HCT116 (cell line): ENCODE measurements around the gene MAP3K21. TPM values are rescaled to one million over a fixed set of nuclear protein-coding genes. Genes with fewer than 3 reads are reported as not detected.

ENCODE experiments used
- ATAC-seq: fragments of 200-7000 bp; cut with Tn5 transposase; 2 replicates; pipeline ENCODE4 v1.9.1; 2020; ENCODE audit warnings: mild to moderate bottlenecking, moderate library complexity
- BruUV-seq: library from RNA; stranded (reverse); fragments of 400-500 nt; replicated peaks from 2 replicates; lab custom pipeline; 2021; lab: Mats Ljungman, UMichigan
- CTCF ChIA-PET: fragments of 300-600 bp; sonication (Branson Sonifier 250); formaldehyde crosslinking; loops from one replicate; lab custom pipeline; 2021; ENCODE audit warnings: antibody characterized with exemption; lab: Charles Lee
- POLR2A ChIA-PET: fragments of 300-600, 350-600 bp; sonication (Branson Sonifier 250); formaldehyde crosslinking; loops from one replicate; lab custom pipeline; 2021; ENCODE audit warnings: antibody characterized with exemption; lab: Charles Lee
- RAD21 ChIA-PET, 2 experiments: fragments of 300-600 bp; sonication (Branson Sonifier 250); formaldehyde crosslinking; loops; one replicate each; lab custom pipeline; 2023; ENCODE audit warnings: low total read pairs in 2 of 2; ENCODE audit not compliant: uncharacterized antibody in 2 of 2, unreplicated experiment in 2 of 2, low non-redundant PET in 1 of 2; lab: Charles Lee
- DNase-seq: peaks from one replicate; pipeline ENCODE4 v3.0.0-alpha.2; 2010; ENCODE audit warnings: low read depth, low spot score
- H2AFZ ChIP-seq: fragments of 200-600 bp; shearing (Covaris generic), sonication (generic); 2 replicates; pipeline ENCODE4 v1.6.1; 2017; ENCODE audit warnings: low read depth, mixed run types, mixed read lengths, antibody characterized with exemption, low read length; ENCODE audit not compliant: poor library complexity, severe bottlenecking
- H3K27ac ChIP-seq: 2 replicates; pipeline ENCODE4 v1.5.1; 2012; ENCODE audit warnings: low read depth, low read length
- H3K27me3 ChIP-seq: fragments of 200-600 bp; sonication (generic); 2 replicates; pipeline ENCODE4 v1.6.1; 2016; ENCODE audit warnings: mixed run types, low read length, mixed read lengths; ENCODE audit not compliant: insufficient read depth
- H3K36me3 ChIP-seq, 2 experiments: fragments of 200-500 bp in 1 of 2; fragments of 200-600 bp in 1 of 2; sonication (Bioruptor generic) in 1 of 2; sonication (generic) in 1 of 2; 2 replicates each; pipeline versions ENCODE4 v1.5.1 to v1.6.1; 2014 to 2016; ENCODE audit warnings: low read length in 2 of 2, inconsistent platforms in 1 of 2, mixed read lengths in 1 of 2, mixed run types in 1 of 2; ENCODE audit not compliant: insufficient read depth in 2 of 2, control insufficient read depth in 1 of 2
- H3K4me1 ChIP-seq, 2 experiments: fragments of 200-600 bp in 1 of 2; sonication (generic) in 1 of 2; 2 replicates each; pipeline versions ENCODE4 v1.5.1 to v1.6.1; 2012 to 2017; ENCODE audit warnings: low read length in 2 of 2, inconsistent platforms in 1 of 2, mild to moderate bottlenecking in 1 of 2, mixed read lengths in 1 of 2, mixed run types in 1 of 2, moderate library complexity in 1 of 2; ENCODE audit not compliant: insufficient read depth in 2 of 2, control insufficient read depth in 1 of 2
- H3K4me2 ChIP-seq: fragments of 200-600 bp; sonication (generic); 2 replicates; pipeline ENCODE4 v1.6.1; 2017; ENCODE audit warnings: mixed run types, low read length, mixed read lengths
- H3K4me3 ChIP-seq, 2 experiments: fragments of 200-600 bp in 1 of 2; sonication (generic) in 1 of 2; replicated peaks in 1 of 2; 2 replicates each; pipeline ENCODE4 v1.5.1; 2011 to 2016; ENCODE audit warnings: low read length in 2 of 2, control low read depth in 1 of 2, low read depth in 1 of 2, mild to moderate bottlenecking in 1 of 2, mixed read lengths in 1 of 2, mixed run types in 1 of 2
- H3K79me2 ChIP-seq: fragments of 200-600 bp; sonication (generic); 2 replicates; pipeline ENCODE4 v1.6.1; 2017; ENCODE audit warnings: mild to moderate bottlenecking, mixed run types, low read length, moderate library complexity, mixed read lengths; ENCODE audit not compliant: insufficient read depth
- H3K9ac ChIP-seq: fragments of 200-600 bp; sonication (generic); 2 replicates; pipeline ENCODE4 v1.6.1; 2016; ENCODE audit warnings: low read length, mixed read lengths
- H3K9me2 ChIP-seq: fragments of 200-600 bp; sonication (generic), shearing (Covaris generic); 2 replicates; pipeline ENCODE4 v1.6.1; 2017; ENCODE audit warnings: mixed run types, mild to moderate bottlenecking, moderate library complexity; ENCODE audit not compliant: insufficient read depth
- H3K9me3 ChIP-seq, 2 experiments: fragments of 200-500 bp in 1 of 2; fragments of 200-600 bp in 1 of 2; sonication (Bioruptor generic) in 1 of 2; sonication (generic) in 1 of 2; 2 replicates each; pipeline ENCODE4 v1.6.1; 2014 to 2017; ENCODE audit warnings: low read length in 2 of 2, mixed read lengths in 2 of 2, inconsistent platforms in 1 of 2, low read depth in 1 of 2, mild to moderate bottlenecking in 1 of 2, mixed run types in 1 of 2, moderate library complexity in 1 of 2; ENCODE audit not compliant: control insufficient read depth in 1 of 2, insufficient read depth in 1 of 2
- H4K20me1 ChIP-seq: fragments of 200-600 bp; sonication (generic), shearing (Covaris generic); 2 replicates; pipeline ENCODE4 v1.6.1; 2017; ENCODE audit warnings: mixed run types, mild to moderate bottlenecking, moderate library complexity; ENCODE audit not compliant: insufficient read depth
- CBX3 ChIP-seq: IDR thresholded peaks from 2 replicates; pipeline ENCODE4 v1.6.1; 2012; ENCODE audit warnings: low read depth
- CEBPB ChIP-seq: IDR thresholded peaks from 2 replicates; pipeline ENCODE4 v1.6.1; 2012; ENCODE audit warnings: low read depth
- EGR1 ChIP-seq: IDR thresholded peaks from 2 replicates; pipeline ENCODE4 v1.6.1; 2012; ENCODE audit warnings: low read depth
- ELF1 ChIP-seq: IDR thresholded peaks from 2 replicates; pipeline ENCODE4 v1.6.1; 2012; ENCODE audit warnings: low read depth, borderline replicate concordance
- FOSL1 ChIP-seq: IDR thresholded peaks from 2 replicates; pipeline ENCODE4 v1.6.1; 2012; ENCODE audit warnings: low read depth
- POLR2A ChIP-seq: IDR thresholded peaks from 2 replicates; pipeline ENCODE4 v1.7.0; 2011; ENCODE audit warnings: borderline replicate concordance; ENCODE audit not compliant: insufficient read depth, insufficient read length; ENCODE audit errors: extremely low read depth
- ZFX ChIP-seq: fragments of 450-650 bp; IDR thresholded peaks from 2 replicates; pipeline ENCODE4 v1.6.1; 2017
- ZNF274 ChIP-seq: fragments of 200-500 bp; sonication (Bioruptor generic); IDR thresholded peaks from 2 replicates; pipeline ENCODE4 v1.6.1; 2014; ENCODE audit warnings: mild to moderate bottlenecking, low read depth, low read length, inconsistent platforms
- intact Hi-C: fragments of 100-400 bp; cut with micrococcal nuclease; formaldehyde crosslinking; loops from 2 replicates; pipeline ENCODE4 v1.10.0; 2022
- total RNA-seq: library from RNA; stranded (reverse); gene quantifications from one replicate; pipeline ENCODE4 v1.2.1, GENCODE V29; 2021; ENCODE audit not compliant: unreplicated experiment
- TF ChIP-seq, protein P1 (sequence below): IDR thresholded peaks from 2 replicates; pipeline ENCODE4 v1.6.1; 2012; ENCODE audit warnings: low read depth
- TF ChIP-seq, protein P2 (sequence below), 3 experiments: fragments of 200-600 bp in 1 of 3; sonication (generic) in 1 of 3; IDR thresholded peaks in 2 of 3; conservative IDR thresholded peaks in 1 of 3; 2 replicates each; pipeline ENCODE4 v1.5.1; 2012 to 2017; ENCODE audit warnings: low read depth in 2 of 3, low read length in 2 of 3, antibody characterized with exemption in 1 of 3, borderline replicate concordance in 1 of 3, control low read depth in 1 of 3, mild to moderate bottlenecking in 1 of 3, mixed read lengths in 1 of 3, mixed run types in 1 of 3, moderate library complexity in 1 of 3; ENCODE audit not compliant: insufficient read depth in 1 of 3
- TF ChIP-seq, protein P3 (sequence below): IDR thresholded peaks from 2 replicates; pipeline ENCODE4 v1.6.1; 2011; ENCODE audit warnings: mild to moderate bottlenecking, low read length, moderate library complexity; ENCODE audit not compliant: insufficient replicate concordance; ENCODE audit errors: extremely low read depth

The MAP3K21 gene
- total RNA-seq, 1 experiment from 2014 or later = 19.1 TPM

DNA sequence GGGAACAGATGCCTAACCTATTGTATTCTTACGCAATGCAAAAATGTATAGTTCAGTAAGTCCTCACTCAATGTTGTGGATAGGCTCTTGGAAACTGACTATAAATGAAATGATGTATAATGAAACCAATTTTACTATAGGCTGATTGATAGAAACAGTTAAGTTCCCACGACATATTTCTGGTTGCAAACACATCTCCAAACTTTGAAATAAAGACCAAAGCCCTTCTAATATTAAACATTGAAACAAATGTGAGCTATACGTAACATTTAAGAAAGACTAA lies 29.1 kb downstream of the MAP3K21 start:
- no TSS peak for BruUV-seq
- POLR2A ChIA-PET = no interaction called here

More for the DNA sequence above, 29.1 kb downstream of the MAP3K21 start:
- Histone ChIP-seq H3K4me3 (no peak overlapping the region), H3K9me2 (no peaks in the 10 kb centered on the region), H3K9me3 (no peaks in the 10 kb centered on the region), H3K36me3 (peaks cover 3 to 4% of the 10 kb centered on the region in 2 experiments; a peak in 2 of 4 replicates), H3K4me2 (no peak overlapping the region), H4K20me1 (no peaks in the 10 kb centered on the region), H3K27ac (no peak overlapping the region), H3K79me2 (peaks cover 10% of the 10 kb centered on the region; the same call in 1 of the 2 replicates), H3K4me1 (no peaks in the 10 kb centered on the region), H2AFZ (no peak overlapping the region), H3K27me3 (no peaks in the 10 kb centered on the region), H3K9ac (no peak overlapping the region)
- ATAC-seq = no peak
- DNase-seq = no peak
- TF ChIP-seq, protein P1, sequence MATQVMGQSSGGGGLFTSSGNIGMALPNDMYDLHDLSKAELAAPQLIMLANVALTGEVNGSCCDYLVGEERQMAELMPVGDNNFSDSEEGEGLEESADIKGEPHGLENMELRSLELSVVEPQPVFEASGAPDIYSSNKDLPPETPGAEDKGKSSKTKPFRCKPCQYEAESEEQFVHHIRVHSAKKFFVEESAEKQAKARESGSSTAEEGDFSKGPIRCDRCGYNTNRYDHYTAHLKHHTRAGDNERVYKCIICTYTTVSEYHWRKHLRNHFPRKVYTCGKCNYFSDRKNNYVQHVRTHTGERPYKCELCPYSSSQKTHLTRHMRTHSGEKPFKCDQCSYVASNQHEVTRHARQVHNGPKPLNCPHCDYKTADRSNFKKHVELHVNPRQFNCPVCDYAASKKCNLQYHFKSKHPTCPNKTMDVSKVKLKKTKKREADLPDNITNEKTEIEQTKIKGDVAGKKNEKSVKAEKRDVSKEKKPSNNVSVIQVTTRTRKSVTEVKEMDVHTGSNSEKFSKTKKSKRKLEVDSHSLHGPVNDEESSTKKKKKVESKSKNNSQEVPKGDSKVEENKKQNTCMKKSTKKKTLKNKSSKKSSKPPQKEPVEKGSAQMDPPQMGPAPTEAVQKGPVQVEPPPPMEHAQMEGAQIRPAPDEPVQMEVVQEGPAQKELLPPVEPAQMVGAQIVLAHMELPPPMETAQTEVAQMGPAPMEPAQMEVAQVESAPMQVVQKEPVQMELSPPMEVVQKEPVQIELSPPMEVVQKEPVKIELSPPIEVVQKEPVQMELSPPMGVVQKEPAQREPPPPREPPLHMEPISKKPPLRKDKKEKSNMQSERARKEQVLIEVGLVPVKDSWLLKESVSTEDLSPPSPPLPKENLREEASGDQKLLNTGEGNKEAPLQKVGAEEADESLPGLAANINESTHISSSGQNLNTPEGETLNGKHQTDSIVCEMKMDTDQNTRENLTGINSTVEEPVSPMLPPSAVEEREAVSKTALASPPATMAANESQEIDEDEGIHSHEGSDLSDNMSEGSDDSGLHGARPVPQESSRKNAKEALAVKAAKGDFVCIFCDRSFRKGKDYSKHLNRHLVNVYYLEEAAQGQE = no peak
- TF ChIP-seq CBX3 (no peak), FOSL1 (no peak), ZFX (no peak), ELF1 (no peak), EGR1 (no peak), CEBPB (no peak), POLR2A (no peak), ZNF274 (no peak)
- TF ChIP-seq, protein P2, sequence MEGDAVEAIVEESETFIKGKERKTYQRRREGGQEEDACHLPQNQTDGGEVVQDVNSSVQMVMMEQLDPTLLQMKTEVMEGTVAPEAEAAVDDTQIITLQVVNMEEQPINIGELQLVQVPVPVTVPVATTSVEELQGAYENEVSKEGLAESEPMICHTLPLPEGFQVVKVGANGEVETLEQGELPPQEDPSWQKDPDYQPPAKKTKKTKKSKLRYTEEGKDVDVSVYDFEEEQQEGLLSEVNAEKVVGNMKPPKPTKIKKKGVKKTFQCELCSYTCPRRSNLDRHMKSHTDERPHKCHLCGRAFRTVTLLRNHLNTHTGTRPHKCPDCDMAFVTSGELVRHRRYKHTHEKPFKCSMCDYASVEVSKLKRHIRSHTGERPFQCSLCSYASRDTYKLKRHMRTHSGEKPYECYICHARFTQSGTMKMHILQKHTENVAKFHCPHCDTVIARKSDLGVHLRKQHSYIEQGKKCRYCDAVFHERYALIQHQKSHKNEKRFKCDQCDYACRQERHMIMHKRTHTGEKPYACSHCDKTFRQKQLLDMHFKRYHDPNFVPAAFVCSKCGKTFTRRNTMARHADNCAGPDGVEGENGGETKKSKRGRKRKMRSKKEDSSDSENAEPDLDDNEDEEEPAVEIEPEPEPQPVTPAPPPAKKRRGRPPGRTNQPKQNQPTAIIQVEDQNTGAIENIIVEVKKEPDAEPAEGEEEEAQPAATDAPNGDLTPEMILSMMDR (IDR thresholded peaks at IDR 0.05 in 2 of 3, conservative IDR thresholded peaks at IDR 0.05 in 1 of 3; ENCODE audit: borderline replicate concordance in 1 of 3, insufficient read depth in 1 of 3, low read depth in 2 of 3, low read length in 2 of 3) = no peak
- TF ChIP-seq, protein P3, sequence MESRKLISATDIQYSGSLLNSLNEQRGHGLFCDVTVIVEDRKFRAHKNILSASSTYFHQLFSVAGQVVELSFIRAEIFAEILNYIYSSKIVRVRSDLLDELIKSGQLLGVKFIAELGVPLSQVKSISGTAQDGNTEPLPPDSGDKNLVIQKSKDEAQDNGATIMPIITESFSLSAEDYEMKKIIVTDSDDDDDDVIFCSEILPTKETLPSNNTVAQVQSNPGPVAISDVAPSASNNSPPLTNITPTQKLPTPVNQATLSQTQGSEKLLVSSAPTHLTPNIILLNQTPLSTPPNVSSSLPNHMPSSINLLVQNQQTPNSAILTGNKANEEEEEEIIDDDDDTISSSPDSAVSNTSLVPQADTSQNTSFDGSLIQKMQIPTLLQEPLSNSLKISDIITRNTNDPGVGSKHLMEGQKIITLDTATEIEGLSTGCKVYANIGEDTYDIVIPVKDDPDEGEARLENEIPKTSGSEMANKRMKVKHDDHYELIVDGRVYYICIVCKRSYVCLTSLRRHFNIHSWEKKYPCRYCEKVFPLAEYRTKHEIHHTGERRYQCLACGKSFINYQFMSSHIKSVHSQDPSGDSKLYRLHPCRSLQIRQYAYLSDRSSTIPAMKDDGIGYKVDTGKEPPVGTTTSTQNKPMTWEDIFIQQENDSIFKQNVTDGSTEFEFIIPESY = no peak
- intact Hi-C loops = no loop called here
- ChIA-PET RAD21 (no interaction called here), CTCF (no interaction called here)
